Measurements from ENCODE around the gene SNX5. TPM values are rescaled to one million over a fixed set of nuclear protein-coding genes. Genes with fewer than 3 reads are reported as not detected.

SNX5 gene
- total and polyA plus RNA-seq, 10 of the 15 experiments (the other 5 are each of a cell fraction or from before 2014, with no cell fraction given) = 92.9 to 316 (median 245) TPM

- TF ChIP-seq E2F8 (IDR thresholded peaks at IDR 0.05; ENCODE audit: low read depth, partially characterized antibody) (no peak), POLR2A (IDR thresholded peaks at IDR 0.05; ENCODE audit: low read depth, low read length) (0 out of 2 replicates have a peak, but pooled peaks have one; percentile 11), FOXM1 (IDR thresholded peaks at IDR 0.05; ENCODE audit: low read depth, low read length) (no peak), SMC3 (IDR thresholded peaks at IDR 0.05; ENCODE audit: borderline replicate concordance, low read length) (no peak), ZZZ3 (IDR thresholded peaks at IDR 0.05; ENCODE audit: control insufficient read depth, insufficient read length, low read depth) (no peak)
Measured at GRCh38 chr20:17939622-17940223, 28.9 kb downstream of the SNX5 start (continued).

- FAIRE-seq = peak; percentile 56
- Histone ChIP-seq H3K36me3 (ENCODE audit: control insufficient read depth in 2 of 2, insufficient read depth in 2 of 2, low read length in 1 of 2) (peaks cover 10 to 23% of the 10 kb centered on the region in 2 experiments), H3K79me2 (ENCODE audit: control insufficient read depth, insufficient read depth, low read length) (no peaks in the 10 kb centered on the region; the same call in 1 of the 2 replicates), H3K27me3 (replicated peaks in 1 of 2; ENCODE audit: control insufficient read depth in 2 of 2, insufficient read depth in 2 of 2, low read length in 1 of 2) (no peaks in the 10 kb centered on the region), H3K9me3 (replicated peaks; ENCODE audit: control insufficient read depth, insufficient read depth, low read length) (no peaks in the 10 kb centered on the region), H3K4me1 (ENCODE audit: control insufficient read depth, insufficient read depth, low read length) (peaks cover 23% of the 10 kb centered on the region), H3K27ac (ENCODE audit: control insufficient read depth, insufficient read depth) (peak overlapping the region; percentile 38; the same call in 1 of the 2 replicates), H2AFZ (ENCODE audit: control insufficient read depth, low read depth, low read length) (no peak overlapping the region), H3K4me3 (no peak overlapping the region), H3K4me2 (ENCODE audit: control insufficient read depth, insufficient read depth) (peak overlapping the region; percentile 28; the same call in 1 of the 2 replicates), H4K20me1 (ENCODE audit: control insufficient read depth, insufficient read depth) (no peaks in the 10 kb centered on the region), H3K9ac (ENCODE audit: control insufficient read depth, insufficient read depth, low read length) (0 out of 2 replicates have a peak overlapping the region, but pooled peaks have one; percentile 9)
- 9% methylated on average over 13 of the region's 13 CpGs for WGBS (ENCODE audit: insufficient coverage, insufficient replicate concordance, low lambda C conversion rate, missing lambda C conversion rate)
- ChIA-PET SMC1A (ENCODE audit: uncharacterized antibody, unreplicated experiment) (interaction anchor here (0.8 to 3.4 kb wide), 22 partner anchors 18 to 434 kb away, joined by 3 to 32 read pairs (median 6); partner anchors contain the start of genes RRBP1 and SNX5), CTCF (interaction anchor here (0.8 to 5.2 kb wide), 38 partner anchors 9 to 434 kb away, joined by 3 to 43 read pairs (median 6); partner anchors contain the start of genes DSTN, RRBP1 and SNX5), RAD21 (ENCODE audit: unreplicated experiment) (interaction anchor here (0.5 to 4.3 kb wide), 23 partner anchors 14 to 433 kb away, joined by 3 to 20 read pairs (median 5); partner anchors contain the start of gene RRBP1), POLR2A (interaction anchor here (0.7 to 1.4 kb wide), 3 partner anchors 14 to 434 kb away, joined by 3 to 4 read pairs (median 3); no protein-coding TSS in a partner anchor)
- intact Hi-C loops (cut with micrococcal nuclease; ENCODE audit: unreplicated experiment) = loop anchor here (1.0 to 5.0 kb wide), 3 partner anchors 37 to 402 kb away; no protein-coding TSS in a partner anchor
- DNase-seq (ENCODE audit: low read depth, low spot score) = no peak
- BruUV-seq (replicated peaks) = no TSS peak
- ATAC-seq = peak; percentile 92
- in situ Hi-C loops (cut with MboI) = loop anchor here (5.0 kb wide), 1 partner anchor 402 kb away; no protein-coding TSS in a partner anchor
- TF ChIP-seq SREBF1 (IDR thresholded peaks at IDR 0.05; ENCODE audit: low read length) (no peak), FOXK2 (IDR thresholded peaks at IDR 0.05) (no peak), CBX3 (IDR thresholded peaks at IDR 0.05; ENCODE audit: borderline replicate concordance, low read depth) (no peak), ATF2 (IDR thresholded peaks at IDR 0.05; ENCODE audit: low read length) (0 out of 2 replicates have a peak, but pooled peaks have one; percentile 43), ZBTB33 (IDR thresholded peaks at IDR 0.05) (no peak), JUNB (IDR thresholded peaks at IDR 0.05) (no peak), EZH2 (IDR thresholded peaks at IDR 0.05; ENCODE audit: borderline replicate concordance, control insufficient read depth, low read depth, low read length) (no peak), ETV6 (conservative IDR thresholded peaks at IDR 0.05 in 1 of 2, IDR thresholded peaks at IDR 0.05 in 1 of 2; ENCODE audit: borderline replicate concordance in 1 of 2, low read depth in 1 of 2) (no peak), MXI1 (IDR thresholded peaks at IDR 0.05; ENCODE audit: low read depth, low read length) (no peak)
Measured at GRCh38 chr20:17938871-17939619, 29.5 kb downstream of the SNX5 start.
